Loucy (cell line): ENCODE measurements around the gene ZNF124.
"Not testable (repeated sequence)": the region's sequence is repeated elsewhere in the genome, so short reads cannot be mapped to it uniquely, and the experiment has no call there.

Source experiments
- H2AFZ ChIP-seq: fragments of 200-600 bp; sonication (generic); 2 replicates; pipeline ENCODE4 v1.6.0; 2016; ENCODE audit warnings: antibody characterized with exemption, mild to moderate bottlenecking, low read length, moderate library complexity
- H3F3A ChIP-seq: fragments of 200-600 bp; 2 replicates; pipeline ENCODE4 v1.6.0; 2016; ENCODE audit warnings: antibody characterized with exemption, low read depth, mild to moderate bottlenecking
- H3K27me3 ChIP-seq: fragments of 200-600 bp; sonication (generic); 2 replicates; pipeline ENCODE4 v1.6.1; 2014; ENCODE audit warnings: low read length, mild to moderate bottlenecking; ENCODE audit not compliant: insufficient read depth, poor library complexity, severe bottlenecking
- H3K36me3 ChIP-seq: fragments of 200-600 bp; sonication (generic); 2 replicates; pipeline ENCODE4 v1.6.1; 2016; ENCODE audit warnings: low read length; ENCODE audit not compliant: insufficient read depth
- H3K4me1 ChIP-seq: fragments of 200-600 bp; sonication (generic); 2 replicates; pipeline ENCODE4 v1.5.1; 2014; ENCODE audit warnings: low read length, mild to moderate bottlenecking; ENCODE audit not compliant: insufficient read depth, poor library complexity, severe bottlenecking
- H3K4me2 ChIP-seq: fragments of 200-600 bp; sonication (generic); 2 replicates; pipeline ENCODE4 v1.6.0; 2014; ENCODE audit warnings: antibody characterized with exemption, low read length, low read depth, mild to moderate bottlenecking; ENCODE audit not compliant: poor library complexity, severe bottlenecking
- H3K4me3 ChIP-seq: fragments of 200-600 bp; sonication (generic); 2 replicates; pipeline ENCODE4 v1.5.1; 2014; ENCODE audit warnings: low read length, mild to moderate bottlenecking, mixed read lengths; ENCODE audit not compliant: poor library complexity, severe bottlenecking
- H3K79me2 ChIP-seq: fragments of 200-600 bp; sonication (generic); 2 replicates; pipeline ENCODE4 v1.6.1; 2014; ENCODE audit warnings: low read length; ENCODE audit not compliant: insufficient read depth
- H3K9ac ChIP-seq: fragments of 200-600 bp; sonication (generic); 2 replicates; pipeline ENCODE4 v1.6.0; 2014; ENCODE audit warnings: mild to moderate bottlenecking, low read depth, low read length, moderate library complexity; ENCODE audit not compliant: poor library complexity, severe bottlenecking
- H3K9me2 ChIP-seq: fragments of 200-600 bp; sonication (generic); replicated peaks from 2 replicates; pipeline ENCODE4 v1.6.1; 2016; ENCODE audit warnings: low read depth, low read length, mixed read lengths
- H3K9me3 ChIP-seq: fragments of 200-600 bp; sonication (generic); 2 replicates; pipeline ENCODE4 v1.6.1; 2014; ENCODE audit warnings: mild to moderate bottlenecking, antibody characterized with exemption, low read length, low read depth; ENCODE audit not compliant: insufficient read depth
- H4K20me1 ChIP-seq: fragments of 200-600 bp; sonication (generic); 2 replicates; pipeline ENCODE4 v1.6.0; 2014; ENCODE audit warnings: antibody characterized with exemption, low read length, mild to moderate bottlenecking; ENCODE audit not compliant: insufficient read depth, poor library complexity, severe bottlenecking
- EZH2phosphoT487 ChIP-seq: fragments of 200-600 bp; IDR thresholded peaks from 2 replicates; pipeline ENCODE4 v1.6.1; 2018; ENCODE audit warnings: antibody characterized with exemption, mild to moderate bottlenecking, moderate library complexity, borderline replicate concordance
- TF ChIP-seq, protein P1 (sequence below): fragments of 200-600 bp; sonication (generic); conservative IDR thresholded peaks from 2 replicates; pipeline ENCODE4 v1.5.1; 2014; ENCODE audit warnings: mild to moderate bottlenecking, antibody characterized with exemption, low read length

ZNF124 gene

DNA sequence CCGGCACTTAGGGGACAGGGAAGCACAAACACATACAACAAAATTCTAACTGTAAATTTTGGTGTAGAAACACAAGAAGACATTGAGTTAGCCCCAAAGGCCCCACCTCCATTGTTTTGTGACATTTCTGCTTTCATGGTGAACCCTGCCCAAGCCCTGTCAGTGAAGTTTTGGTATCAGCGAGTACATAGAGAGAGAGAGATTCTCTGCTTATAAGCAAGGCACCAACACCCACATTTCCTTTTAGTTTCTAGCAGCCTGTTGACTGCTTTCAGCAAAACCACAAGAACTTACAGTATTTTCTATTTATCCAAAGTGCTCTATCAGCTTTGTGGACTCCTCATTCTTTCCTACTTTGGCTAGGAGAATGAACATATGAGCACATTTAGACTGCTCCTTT lies 24.0 kb downstream of the ZNF124 start:
- H3K9ac ChIP-seq, result no peak overlapping the region
- H3K27me3 ChIP-seq, result no peaks in the 10 kb centered on the region
- peaks cover 27% of the 10 kb centered on the region for H3K36me3 ChIP-seq
- no peaks in the 10 kb centered on the region for H3K4me1 ChIP-seq
- no peak overlapping the region for H3K4me3 ChIP-seq
- TF ChIP-seq, protein P1, sequence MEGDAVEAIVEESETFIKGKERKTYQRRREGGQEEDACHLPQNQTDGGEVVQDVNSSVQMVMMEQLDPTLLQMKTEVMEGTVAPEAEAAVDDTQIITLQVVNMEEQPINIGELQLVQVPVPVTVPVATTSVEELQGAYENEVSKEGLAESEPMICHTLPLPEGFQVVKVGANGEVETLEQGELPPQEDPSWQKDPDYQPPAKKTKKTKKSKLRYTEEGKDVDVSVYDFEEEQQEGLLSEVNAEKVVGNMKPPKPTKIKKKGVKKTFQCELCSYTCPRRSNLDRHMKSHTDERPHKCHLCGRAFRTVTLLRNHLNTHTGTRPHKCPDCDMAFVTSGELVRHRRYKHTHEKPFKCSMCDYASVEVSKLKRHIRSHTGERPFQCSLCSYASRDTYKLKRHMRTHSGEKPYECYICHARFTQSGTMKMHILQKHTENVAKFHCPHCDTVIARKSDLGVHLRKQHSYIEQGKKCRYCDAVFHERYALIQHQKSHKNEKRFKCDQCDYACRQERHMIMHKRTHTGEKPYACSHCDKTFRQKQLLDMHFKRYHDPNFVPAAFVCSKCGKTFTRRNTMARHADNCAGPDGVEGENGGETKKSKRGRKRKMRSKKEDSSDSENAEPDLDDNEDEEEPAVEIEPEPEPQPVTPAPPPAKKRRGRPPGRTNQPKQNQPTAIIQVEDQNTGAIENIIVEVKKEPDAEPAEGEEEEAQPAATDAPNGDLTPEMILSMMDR, result no peak
- no peak for TF ChIP-seq EZH2phosphoT487
- H2AFZ ChIP-seq, result no peak overlapping the region
- H4K20me1 ChIP-seq, result no peaks in the 10 kb centered on the region
- H3K9me3 ChIP-seq, result peaks cover 37% of the 10 kb centered on the region; the same call in 1 of the 2 replicates
- H3F3A ChIP-seq, result no peaks in the 10 kb centered on the region
- no peak overlapping the region for H3K4me2 ChIP-seq
- H3K9me2 ChIP-seq, result no peaks in the 10 kb centered on the region
- peaks cover 7% of the 10 kb centered on the region; the same call in 1 of the 2 replicates for H3K79me2 ChIP-seq

DNA sequence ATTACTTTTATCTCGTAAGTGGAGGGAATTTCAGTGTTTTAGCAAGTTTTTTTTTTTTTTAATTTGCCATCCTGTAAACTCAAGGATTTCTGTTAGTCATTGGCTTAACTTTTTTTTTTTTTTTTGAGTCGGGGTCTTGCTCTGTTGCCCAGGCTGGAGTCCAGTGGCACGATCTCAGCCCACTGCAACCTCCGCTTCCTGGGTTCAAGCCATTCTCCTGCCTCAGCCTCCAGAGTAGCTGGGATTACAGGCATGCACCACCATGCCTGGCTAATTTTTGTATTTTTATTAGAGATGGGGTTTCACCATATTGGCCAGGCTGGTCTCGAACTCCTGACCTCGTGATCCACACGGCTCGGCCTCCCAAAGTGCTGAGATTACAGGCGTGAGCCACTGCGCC lies 24.7 kb downstream of the ZNF124 start:
- not testable (repeated sequence) for H3K9me2 ChIP-seq, H3K4me2 ChIP-seq, H3K9ac ChIP-seq, H3F3A ChIP-seq, H4K20me1 ChIP-seq, H2AFZ ChIP-seq, H3K79me2 ChIP-seq, H3K4me3 ChIP-seq, H3K4me1 ChIP-seq, H3K27me3 ChIP-seq
- peaks cover 37% of the 10 kb centered on the region; the same call in 1 of the 2 replicates for H3K9me3 ChIP-seq
- peaks cover 27% of the 10 kb centered on the region for H3K36me3 ChIP-seq

DNA sequence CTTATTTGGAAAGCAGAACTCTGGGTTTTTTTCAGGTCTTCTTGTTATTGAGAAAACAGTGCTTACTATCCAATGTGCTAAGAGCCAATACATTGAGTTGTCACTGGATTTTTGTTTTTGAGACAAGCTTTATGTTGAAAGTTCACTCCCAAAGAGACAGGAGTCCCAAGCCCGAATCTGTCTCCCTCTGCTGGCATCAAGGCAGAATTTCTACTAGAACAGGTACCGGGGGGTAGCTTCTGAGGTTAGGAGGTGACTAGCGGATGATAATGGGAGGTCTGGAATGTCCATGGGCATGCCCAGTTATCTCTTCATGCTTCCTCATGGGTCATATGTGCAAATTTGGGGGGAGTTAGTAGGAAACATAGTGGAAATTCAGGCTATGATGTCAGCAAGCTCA lies 25.1 kb downstream of the ZNF124 start:
- no peak overlapping the region for H3K9ac ChIP-seq

DNA sequence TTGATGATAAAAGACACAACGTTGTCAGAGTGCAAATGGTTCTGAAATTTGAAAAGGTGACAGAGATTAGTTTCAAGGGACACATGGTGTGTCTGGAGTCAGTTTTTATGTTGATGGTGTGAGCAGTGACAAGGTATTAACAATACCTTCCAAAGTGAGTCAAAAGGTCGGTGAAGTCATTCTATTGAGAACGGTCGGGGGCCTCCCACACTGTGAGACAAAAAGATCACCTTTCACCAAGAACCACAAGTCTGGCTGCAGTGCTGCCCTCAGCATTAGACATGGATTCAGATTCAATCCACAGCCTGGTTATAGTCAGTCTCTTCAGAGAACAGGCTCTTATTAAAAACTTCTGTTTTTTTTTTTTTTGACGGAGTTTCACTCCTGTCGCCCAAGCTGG lies 26.5 kb downstream of the ZNF124 start:
- Histone ChIP-seq H3K9me3 (peaks cover 44% of the 10 kb centered on the region; the same call in 1 of the 2 replicates), H3K4me3 (no peak overlapping the region), H3F3A (no peaks in the 10 kb centered on the region), H4K20me1 (no peaks in the 10 kb centered on the region), H3K4me2 (no peak overlapping the region), H3K27me3 (no peaks in the 10 kb centered on the region), H3K9ac (no peak overlapping the region), H3K4me1 (no peaks in the 10 kb centered on the region), H3K9me2 (no peaks in the 10 kb centered on the region), H3K36me3 (peaks cover 29% of the 10 kb centered on the region), H2AFZ (no peak overlapping the region), H3K79me2 (peaks cover 14% of the 10 kb centered on the region; the same call in 1 of the 2 replicates)
- TF ChIP-seq, protein P1, result no peak
- no peak for TF ChIP-seq EZH2phosphoT487

More for the DNA sequence above, 25.1 kb downstream of the ZNF124 start:
- H4K20me1 ChIP-seq, result no peaks in the 10 kb centered on the region
- peaks cover 27% of the 10 kb centered on the region for H3K36me3 ChIP-seq
- no peaks in the 10 kb centered on the region for H3K27me3 ChIP-seq
- H3F3A ChIP-seq, result no peaks in the 10 kb centered on the region
- no peak overlapping the region for H2AFZ ChIP-seq
- peaks cover 37% of the 10 kb centered on the region; the same call in 1 of the 2 replicates for H3K9me3 ChIP-seq
- no peak for TF ChIP-seq EZH2phosphoT487
- TF ChIP-seq, protein P1, result peak; percentile 49
- no peak overlapping the region for H3K4me3 ChIP-seq
- peaks cover 7% of the 10 kb centered on the region; the same call in 1 of the 2 replicates for H3K79me2 ChIP-seq
- no peak overlapping the region for H3K4me2 ChIP-seq
- H3K4me1 ChIP-seq, result no peaks in the 10 kb centered on the region
- H3K9me2 ChIP-seq, result no peaks in the 10 kb centered on the region

DNA sequence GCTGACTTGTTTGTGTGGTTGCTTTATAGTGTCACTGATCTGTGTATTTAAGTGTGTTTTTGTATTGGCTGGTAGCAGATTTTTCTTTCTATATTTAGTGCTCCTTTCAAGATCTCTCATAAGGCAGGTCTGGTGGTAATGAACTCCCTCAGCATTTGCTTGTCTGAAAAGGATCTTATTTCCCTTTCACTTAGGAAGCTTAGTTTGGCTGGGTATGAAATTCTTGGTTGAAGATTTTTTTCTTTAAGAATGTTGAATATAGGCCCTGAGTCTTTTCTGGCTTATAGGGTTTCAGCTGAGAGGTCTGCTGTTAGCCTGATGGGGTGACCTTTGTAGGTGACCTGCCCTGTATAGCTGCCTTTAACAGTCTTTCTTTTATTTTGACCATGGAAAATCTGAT lies 32.3 kb downstream of the ZNF124 start:
- H3K79me2 ChIP-seq, H3K4me1 ChIP-seq, H3F3A ChIP-seq, H3K9ac ChIP-seq, H2AFZ ChIP-seq, H3K4me3 ChIP-seq, H4K20me1 ChIP-seq, H3K27me3 ChIP-seq, H3K4me2 ChIP-seq, H3K9me2 ChIP-seq: not testable (repeated sequence)
- Histone ChIP-seq H3K9me3 (peaks cover 50% of the 10 kb centered on the region), H3K36me3 (peaks cover 10% of the 10 kb centered on the region; the same call in 1 of the 2 replicates)
